Measurements from ENCODE around the gene ABCC6.
A peak's percentile ranks its signal among the peaks of the same experiment; 100 is the strongest.
"Not testable (repeated sequence)": the region's sequence is repeated elsewhere in the genome, so short reads cannot be mapped to it uniquely, and the experiment has no call there.

The ABCC6 gene

DNA sequence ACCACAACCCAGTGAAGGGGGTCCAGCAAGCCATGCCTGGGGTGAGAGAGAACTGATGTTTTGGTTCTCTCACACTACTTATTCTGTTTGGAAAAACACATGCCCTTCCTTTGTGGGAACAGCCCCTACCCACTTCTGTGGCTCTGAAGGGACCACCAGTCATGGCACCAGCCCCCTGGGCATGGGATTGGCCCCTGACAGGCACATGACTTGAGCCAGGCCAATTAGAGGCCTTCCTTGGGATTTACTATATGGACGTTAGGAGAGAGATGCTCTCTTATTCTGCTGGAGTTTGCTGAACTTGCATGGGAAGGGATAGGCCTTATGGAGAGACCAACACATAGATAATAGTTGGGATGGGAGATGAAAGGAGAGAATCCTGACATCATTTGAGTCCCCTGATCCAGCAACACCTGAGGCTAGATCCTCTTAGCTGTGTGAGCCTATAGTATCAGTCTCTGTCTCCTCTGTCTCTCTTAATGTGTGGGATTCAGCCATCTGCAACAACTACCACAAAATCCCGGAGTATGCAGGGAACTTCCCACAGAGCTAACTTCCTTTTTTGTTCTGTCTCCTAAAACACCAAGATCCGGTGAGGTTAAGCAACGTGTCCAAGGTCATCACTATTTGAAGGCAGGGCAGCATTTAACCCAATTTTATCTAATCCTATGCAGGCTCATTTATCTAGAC lies 16.1 kb downstream of the ABCC6 start:
- H3K27ac Mint-ChIP-seq, result peak overlapping the region; percentile 58
- H3K9me3 Mint-ChIP-seq; H3K36me3 Mint-ChIP-seq (ENCODE audit: low read depth); H3K27me3 Mint-ChIP-seq; intact Hi-C loops (cut with micrococcal nuclease); H3K4me3 Mint-ChIP-seq: not testable (repeated sequence)
- H3K4me1 Mint-ChIP-seq (ENCODE audit: low read depth), result peaks cover 35% of the 10 kb centered on the region

DNA sequence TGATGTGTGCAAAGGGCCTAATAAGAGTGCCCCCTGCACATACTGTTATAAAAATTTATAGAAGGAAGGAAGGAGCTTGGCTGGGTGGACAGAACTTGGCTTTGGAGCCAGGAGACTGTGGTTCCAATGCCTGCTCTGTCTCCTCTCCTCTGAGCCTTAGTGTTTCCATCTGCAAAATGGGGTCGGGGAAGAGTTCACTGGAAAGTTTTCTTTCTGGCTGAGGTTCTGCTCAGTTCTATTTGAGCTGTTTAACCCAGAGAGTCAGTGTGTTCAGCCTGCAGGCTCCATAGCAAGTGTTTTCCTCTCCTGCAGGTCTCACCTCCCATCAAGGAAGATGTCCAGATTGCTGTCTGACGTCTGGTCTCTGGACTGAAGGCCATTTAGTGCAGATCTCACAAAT lies 17.4 kb downstream of the ABCC6 start:
- H3K36me3 Mint-ChIP-seq (ENCODE audit: low read depth); H3K27me3 Mint-ChIP-seq; intact Hi-C loops (cut with micrococcal nuclease); H3K4me3 Mint-ChIP-seq; H3K9me3 Mint-ChIP-seq; H3K27ac Mint-ChIP-seq: not testable (repeated sequence)
- peaks cover 45% of the 10 kb centered on the region for H3K4me1 Mint-ChIP-seq (ENCODE audit: low read depth)

DNA sequence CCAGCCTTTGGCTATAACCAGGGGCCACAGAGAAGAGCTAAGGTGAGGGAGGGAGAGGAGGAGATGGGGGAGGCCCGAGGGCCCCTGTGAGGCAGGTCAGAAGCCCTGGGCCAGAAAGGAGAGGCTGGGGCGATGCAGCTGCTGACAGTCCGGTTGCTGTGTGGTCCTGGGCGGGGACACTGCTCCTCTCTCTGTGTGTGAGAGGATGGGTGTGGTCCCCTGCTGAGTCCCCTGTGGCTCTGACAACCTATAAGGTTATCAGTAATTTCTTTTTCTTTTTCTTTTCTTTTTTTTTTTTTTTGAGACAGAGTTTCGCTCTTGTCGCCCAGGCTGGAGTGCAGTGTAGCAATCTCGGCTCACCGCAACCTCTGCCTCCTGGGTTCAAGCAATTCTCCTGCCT lies 18.7 kb downstream of the ABCC6 start:
- H3K36me3 Mint-ChIP-seq (ENCODE audit: low read depth); H3K4me3 Mint-ChIP-seq; H3K27me3 Mint-ChIP-seq; intact Hi-C loops (cut with micrococcal nuclease); H3K9me3 Mint-ChIP-seq: not testable (repeated sequence)
- Mint-ChIP-seq H3K27ac (peak overlapping the region; percentile 27), H3K4me1 (ENCODE audit: low read depth) (peaks cover 45% of the 10 kb centered on the region)

DNA sequence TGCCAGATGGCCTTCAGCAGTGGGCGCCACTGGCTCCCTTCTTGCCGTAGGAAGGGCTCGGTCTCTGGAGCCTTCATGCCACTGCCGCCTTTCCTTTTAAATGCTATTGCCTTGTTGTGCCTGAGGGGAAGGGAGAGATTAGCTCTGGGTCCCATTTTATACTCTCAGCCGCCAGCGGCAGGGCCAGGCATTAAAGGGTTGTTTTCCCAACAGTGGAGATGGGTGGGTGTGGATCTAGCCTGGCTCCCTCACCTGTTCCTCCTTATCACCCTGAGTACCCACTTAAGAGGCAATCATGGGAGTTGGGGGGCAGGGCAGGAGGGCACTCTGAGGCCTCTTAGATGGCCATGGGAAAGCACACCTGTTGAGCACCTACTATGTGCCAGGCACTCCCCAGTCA lies 19.8 kb downstream of the ABCC6 start:
- intact Hi-C loops (cut with micrococcal nuclease); H3K36me3 Mint-ChIP-seq (ENCODE audit: low read depth); H3K4me3 Mint-ChIP-seq; H3K9me3 Mint-ChIP-seq; H3K27me3 Mint-ChIP-seq: not testable (repeated sequence)
- H3K27ac Mint-ChIP-seq, result peak overlapping the region; percentile 27
- H3K4me1 Mint-ChIP-seq (ENCODE audit: low read depth), result peaks cover 44% of the 10 kb centered on the region

DNA sequence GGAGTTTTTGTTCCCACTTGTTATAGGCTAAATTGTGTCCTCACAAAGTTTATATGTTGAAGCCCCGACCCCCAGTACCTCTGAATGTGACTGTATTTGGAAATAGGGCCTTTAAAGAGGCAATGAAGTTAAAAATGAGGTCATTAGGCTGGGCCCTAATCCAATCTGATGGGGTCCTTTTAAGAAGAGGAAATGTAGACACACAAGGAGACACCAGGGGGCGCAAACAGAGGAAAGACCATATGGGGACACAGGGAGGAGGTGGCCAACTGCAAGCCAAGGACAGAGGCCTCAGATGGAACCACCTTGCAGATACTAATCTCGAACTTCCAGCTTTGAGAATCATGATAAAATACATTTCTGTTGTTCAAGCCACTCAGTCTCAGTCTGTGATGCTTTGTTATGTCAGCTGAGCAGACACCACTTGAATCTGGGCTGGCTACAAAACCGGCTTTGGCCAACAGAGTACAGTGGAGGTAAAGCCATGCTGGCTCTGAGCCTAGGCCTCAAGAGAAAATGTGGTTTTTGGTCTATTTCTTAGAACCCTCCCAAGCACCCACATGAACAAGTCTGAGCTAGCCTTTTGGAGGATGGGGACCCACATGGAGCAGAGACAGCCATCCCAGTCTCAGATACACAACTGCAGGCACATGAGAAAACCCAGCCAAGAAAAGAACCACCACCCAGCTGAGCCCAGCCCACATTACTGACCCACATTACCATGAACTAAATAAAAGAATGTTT lies 20.7 kb downstream of the ABCC6 start:
- H3K27ac Mint-ChIP-seq; H3K36me3 Mint-ChIP-seq (ENCODE audit: low read depth); H3K9me3 Mint-ChIP-seq; H3K4me3 Mint-ChIP-seq; intact Hi-C loops (cut with micrococcal nuclease); H3K27me3 Mint-ChIP-seq: not testable (repeated sequence)
- peaks cover 37% of the 10 kb centered on the region for H3K4me1 Mint-ChIP-seq (ENCODE audit: low read depth)

DNA sequence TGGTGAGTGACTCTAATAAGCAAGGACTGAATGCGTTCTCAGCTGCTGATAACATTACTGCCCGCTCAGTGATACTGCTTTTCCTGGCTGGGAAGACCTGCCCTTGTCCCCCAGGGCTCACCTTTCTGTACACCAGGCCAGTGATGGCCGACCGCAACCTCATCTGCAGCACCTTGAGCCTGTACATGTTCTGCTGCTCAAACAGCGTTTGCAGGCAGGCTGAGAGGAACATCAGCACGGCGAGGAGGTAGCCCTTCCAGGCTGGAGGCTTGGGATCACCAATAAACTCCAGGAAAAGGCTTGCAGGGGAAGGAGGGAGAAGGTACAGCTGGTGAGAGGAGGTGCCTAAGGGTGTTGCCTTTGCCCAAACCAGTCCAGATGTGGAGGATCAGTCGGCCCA lies 21.4 kb downstream of the ABCC6 start:
- H3K27me3 Mint-ChIP-seq; H3K9me3 Mint-ChIP-seq; intact Hi-C loops (cut with micrococcal nuclease); H3K4me3 Mint-ChIP-seq; H3K36me3 Mint-ChIP-seq (ENCODE audit: low read depth): not testable (repeated sequence)
- H3K4me1 Mint-ChIP-seq (ENCODE audit: low read depth), result peaks cover 36% of the 10 kb centered on the region
- H3K27ac Mint-ChIP-seq, result peak overlapping the region; percentile 76

DNA sequence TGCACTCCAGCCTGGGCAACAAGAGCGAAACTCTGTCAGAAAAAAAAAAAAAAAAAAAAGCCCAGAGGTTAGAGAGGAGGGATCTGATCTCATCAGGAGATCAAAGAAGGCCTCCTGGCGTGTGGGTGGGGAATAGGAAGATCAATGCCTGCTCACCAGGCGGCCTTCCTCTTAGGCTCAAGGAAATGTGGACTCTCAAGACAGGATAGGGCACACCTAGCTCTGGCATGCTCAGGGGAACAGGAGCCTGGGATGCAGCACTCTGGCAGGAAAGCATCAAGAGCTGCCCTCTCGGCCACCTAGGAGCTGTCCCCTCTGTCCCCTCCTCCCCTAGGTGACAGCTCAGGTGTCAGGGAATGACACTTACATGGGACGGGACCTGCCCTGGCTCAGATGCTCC lies 22.9 kb downstream of the ABCC6 start:
- H3K4me1 Mint-ChIP-seq (ENCODE audit: low read depth), result peaks cover 25% of the 10 kb centered on the region
- H3K27ac Mint-ChIP-seq; intact Hi-C loops (cut with micrococcal nuclease); H3K27me3 Mint-ChIP-seq; H3K9me3 Mint-ChIP-seq; H3K36me3 Mint-ChIP-seq (ENCODE audit: low read depth); H3K4me3 Mint-ChIP-seq: not testable (repeated sequence)

DNA sequence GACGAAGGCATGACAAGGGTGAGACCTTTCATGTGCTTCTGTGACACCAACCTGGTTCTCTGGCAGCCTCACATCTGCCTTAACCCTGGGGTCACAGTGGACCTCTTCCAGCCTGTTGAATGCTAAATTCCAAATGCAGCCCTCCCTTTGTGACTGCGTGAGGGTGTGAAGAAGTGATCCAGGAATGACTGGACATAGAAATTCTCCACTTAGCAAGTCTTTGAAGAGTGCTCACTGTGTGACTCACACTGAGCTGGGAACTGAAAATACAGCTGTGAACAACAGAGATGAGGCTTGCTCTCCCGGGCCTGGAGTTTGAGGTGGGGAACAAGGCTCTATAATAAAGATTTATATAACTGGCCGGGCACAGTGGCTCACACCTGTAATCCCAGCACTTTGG lies 23.9 kb downstream of the ABCC6 start:
- H3K4me3 Mint-ChIP-seq; H3K27ac Mint-ChIP-seq; H3K36me3 Mint-ChIP-seq (ENCODE audit: low read depth); H3K27me3 Mint-ChIP-seq; intact Hi-C loops (cut with micrococcal nuclease); H3K9me3 Mint-ChIP-seq: not testable (repeated sequence)
- peaks cover 19% of the 10 kb centered on the region for H3K4me1 Mint-ChIP-seq (ENCODE audit: low read depth)

DNA sequence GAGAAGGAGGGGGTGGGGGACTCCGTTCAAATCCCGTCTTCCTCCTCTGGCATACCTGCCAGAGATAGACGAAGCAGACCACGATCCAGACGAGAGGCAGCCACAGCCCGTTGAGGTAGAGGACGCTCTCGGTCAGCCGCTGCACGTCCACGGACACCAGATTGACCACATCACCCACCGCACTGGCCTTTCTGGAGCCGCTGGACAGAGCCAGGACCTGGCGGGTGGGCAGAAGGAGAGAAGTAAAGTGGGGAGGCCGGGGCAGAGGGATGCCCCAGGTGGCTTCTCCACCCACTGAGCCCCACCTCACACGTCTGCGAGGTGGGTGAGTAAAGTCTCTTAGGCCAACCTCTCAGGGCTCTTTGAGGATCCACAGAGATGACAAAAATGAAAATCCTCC lies 25.3 kb downstream of the ABCC6 start:
- intact Hi-C loops (cut with micrococcal nuclease), result no loop called here
- Mint-ChIP-seq H3K27ac (no peak overlapping the region), H3K27me3 (no peaks in the 10 kb centered on the region), H3K36me3 (ENCODE audit: low read depth) (no peaks in the 10 kb centered on the region), H3K9me3 (no peaks in the 10 kb centered on the region), H3K4me1 (ENCODE audit: low read depth) (peaks cover 17% of the 10 kb centered on the region), H3K4me3 (no peak overlapping the region)

DNA sequence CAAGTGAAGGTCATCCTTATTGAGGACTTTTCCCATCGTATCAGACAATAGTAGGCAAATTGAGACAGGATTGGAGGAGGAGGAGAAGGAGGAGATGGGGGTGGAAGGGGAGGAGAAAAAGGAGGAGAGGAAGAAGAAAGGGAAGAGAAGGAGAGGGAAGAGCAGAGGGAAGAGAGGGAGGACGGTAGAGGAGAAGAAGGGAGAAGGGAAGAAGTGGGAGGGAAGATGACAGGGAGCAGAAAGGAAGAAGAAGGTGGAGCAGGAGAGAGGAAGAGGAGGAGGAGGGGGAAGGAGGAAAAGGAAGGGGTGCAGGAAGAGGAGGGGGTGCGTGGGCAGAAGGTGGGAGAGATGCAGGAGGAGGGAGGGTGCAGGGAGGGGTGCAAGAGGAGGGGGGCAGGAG lies 26.0 kb downstream of the ABCC6 start:
- Mint-ChIP-seq H3K9me3 (no peaks in the 10 kb centered on the region), H3K4me1 (ENCODE audit: low read depth) (peaks cover 17% of the 10 kb centered on the region), H3K27me3 (no peaks in the 10 kb centered on the region), H3K27ac (peak overlapping the region; percentile 72), H3K36me3 (ENCODE audit: low read depth) (no peaks in the 10 kb centered on the region), H3K4me3 (no peak overlapping the region)
- intact Hi-C loops (cut with micrococcal nuclease), result no loop called here

DNA sequence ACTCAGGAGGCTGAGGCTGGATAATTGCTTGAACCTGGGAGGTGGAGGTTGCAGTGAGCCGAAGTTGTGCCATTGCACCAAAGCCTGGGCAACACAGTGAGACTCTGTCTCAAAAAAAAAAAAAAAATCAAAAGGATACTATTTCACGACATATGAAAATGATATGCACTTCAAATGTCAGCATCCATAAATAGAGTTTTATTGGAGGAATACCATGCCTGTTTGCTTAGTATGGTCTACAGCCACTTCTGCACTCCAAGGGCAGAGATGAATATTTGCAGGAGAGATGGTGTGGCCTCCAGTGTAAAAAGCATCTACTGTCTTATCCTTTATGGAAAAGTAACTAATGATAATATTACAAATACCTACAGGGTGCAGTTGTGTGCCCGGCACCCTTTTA lies 27.2 kb downstream of the ABCC6 start:
- Mint-ChIP-seq H3K27me3 (no peaks in the 10 kb centered on the region), H3K4me1 (ENCODE audit: low read depth) (peaks cover 15% of the 10 kb centered on the region), H3K9me3 (no peaks in the 10 kb centered on the region), H3K4me3 (no peak overlapping the region), H3K36me3 (ENCODE audit: low read depth) (no peaks in the 10 kb centered on the region), H3K27ac (no peak overlapping the region)
- intact Hi-C loops (cut with micrococcal nuclease), result no loop called here

DNA sequence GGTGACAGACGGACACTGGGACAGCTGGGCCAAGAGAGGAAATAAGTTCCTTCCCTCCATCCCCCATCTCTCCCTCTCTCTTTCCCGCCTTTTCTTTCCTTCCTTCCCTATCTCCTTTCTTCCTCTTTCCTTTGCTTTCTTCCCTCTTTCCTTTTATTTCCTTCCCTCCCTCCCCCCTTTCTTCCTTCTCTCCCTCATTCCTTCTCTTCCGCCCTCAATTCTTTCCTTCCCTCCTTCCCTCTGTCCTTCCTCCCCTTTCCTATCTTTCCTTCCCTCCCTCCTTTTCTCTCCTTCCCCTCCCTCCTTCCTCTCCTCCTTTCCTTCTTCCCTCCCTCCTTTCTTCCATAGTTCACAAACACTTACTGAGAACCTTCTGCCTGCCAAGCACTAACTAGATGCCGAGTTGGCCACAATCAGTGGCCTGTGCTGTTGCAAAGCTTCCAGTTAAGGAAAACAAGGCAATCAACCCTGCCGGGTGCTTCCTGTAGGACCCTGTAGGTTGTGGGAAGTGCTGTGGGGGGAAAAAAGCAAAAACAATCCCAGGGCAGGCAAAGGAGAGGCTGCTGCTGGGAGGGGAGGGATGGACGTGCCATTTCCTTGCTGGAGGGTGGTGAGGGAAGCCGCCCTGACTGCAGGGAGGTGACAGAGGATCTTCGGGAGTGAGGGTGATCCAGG lies 31.7 kb downstream of the ABCC6 start:
- H3K4me1 Mint-ChIP-seq (ENCODE audit: low read depth), result peaks cover 6% of the 10 kb centered on the region
- no peaks in the 10 kb centered on the region for H3K36me3 Mint-ChIP-seq (ENCODE audit: low read depth)
- intact Hi-C loops (cut with micrococcal nuclease), result loop anchor here (5.0 kb wide), 1 partner anchor 424 kb away; no protein-coding TSS in a partner anchor
- no peak overlapping the region for H3K27ac Mint-ChIP-seq
- no peaks in the 10 kb centered on the region for H3K27me3 Mint-ChIP-seq
- H3K4me3 Mint-ChIP-seq, result no peak overlapping the region
- no peaks in the 10 kb centered on the region for H3K9me3 Mint-ChIP-seq

DNA sequence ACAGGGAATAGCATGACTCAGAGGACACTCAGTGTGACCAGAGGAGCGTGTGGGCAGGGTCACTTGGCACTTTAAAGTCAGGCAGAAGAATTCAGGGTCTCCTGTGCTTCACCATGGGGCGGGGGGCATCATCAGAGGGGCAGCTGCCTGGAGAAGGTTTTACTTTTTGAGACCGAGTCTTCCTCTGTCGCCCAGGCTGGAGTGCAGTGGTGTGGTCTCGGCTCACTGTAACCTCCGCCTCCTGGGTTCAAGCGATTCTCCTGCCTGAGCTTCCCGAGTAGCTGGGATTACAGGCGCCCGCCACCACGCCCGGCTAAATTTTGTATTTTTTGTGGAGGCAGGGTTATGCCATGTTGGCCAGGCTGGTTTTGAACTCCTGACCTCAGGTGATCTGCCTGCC lies 32.3 kb downstream of the ABCC6 start:
- not testable (repeated sequence) for H3K4me3 Mint-ChIP-seq; H3K9me3 Mint-ChIP-seq; H3K4me1 Mint-ChIP-seq (ENCODE audit: low read depth); H3K27me3 Mint-ChIP-seq; H3K36me3 Mint-ChIP-seq (ENCODE audit: low read depth); H3K27ac Mint-ChIP-seq
- intact Hi-C loops (cut with micrococcal nuclease), result loop anchor here (5.0 kb wide), 1 partner anchor 424 kb away; no protein-coding TSS in a partner anchor

DNA sequence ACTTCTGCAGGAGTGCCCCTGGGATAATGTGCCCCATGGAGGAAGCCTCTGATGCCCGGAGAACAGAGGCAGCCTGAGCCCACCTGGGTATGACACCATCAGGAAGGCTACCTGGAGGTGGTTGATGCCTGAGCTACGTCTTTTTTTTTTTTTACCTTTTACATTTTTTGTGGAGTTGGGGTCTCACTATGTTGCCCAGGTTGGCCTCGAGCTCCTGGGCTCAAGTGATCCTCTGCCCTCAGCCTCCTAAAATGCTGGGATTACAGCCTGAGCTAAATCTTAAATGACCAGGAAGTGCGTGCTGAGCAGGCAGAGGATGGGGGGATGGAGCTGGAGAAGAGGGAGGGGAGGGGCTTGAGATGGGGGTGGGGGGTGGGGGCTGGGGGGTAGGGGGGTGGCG lies 32.7 kb downstream of the ABCC6 start:
- H3K36me3 Mint-ChIP-seq (ENCODE audit: low read depth), result no peaks in the 10 kb centered on the region
- peaks cover 6% of the 10 kb centered on the region for H3K4me1 Mint-ChIP-seq (ENCODE audit: low read depth)
- H3K9me3 Mint-ChIP-seq, result no peaks in the 10 kb centered on the region
- H3K27ac Mint-ChIP-seq, result no peak overlapping the region
- H3K27me3 Mint-ChIP-seq, result no peaks in the 10 kb centered on the region
- intact Hi-C loops (cut with micrococcal nuclease), result loop anchor here (5.0 kb wide), 1 partner anchor 423 kb away; no protein-coding TSS in a partner anchor
- H3K4me3 Mint-ChIP-seq, result no peak overlapping the region
